GM13976 (cell line): ENCODE measurements around the gene C2CD4B.

ENCODE experiments used
- DNase-seq: peaks from one replicate; pipeline ENCODE4 v3.0.0; 2012; ENCODE audit warnings: low spot score
- in situ Hi-C: fragments of 300-500 bp; cut with MboI; formaldehyde crosslinking; loops from one replicate; pipeline ENCODE4 v1.12.0; 2022; ENCODE audit warnings: low sequenced_read_pairs, mixed read lengths, inconsistent platforms; ENCODE audit not compliant: unreplicated experiment
- TF ChIP-seq, protein P1 (sequence below): IDR thresholded peaks from 2 replicates; pipeline ENCODE4 v1.5.1; 2012; ENCODE audit warnings: borderline replicate concordance, mild to moderate bottlenecking; ENCODE audit not compliant: insufficient read depth; ENCODE audit errors: extremely low read depth, missing control alignments, control extremely low read depth

The C2CD4B gene

DNA sequence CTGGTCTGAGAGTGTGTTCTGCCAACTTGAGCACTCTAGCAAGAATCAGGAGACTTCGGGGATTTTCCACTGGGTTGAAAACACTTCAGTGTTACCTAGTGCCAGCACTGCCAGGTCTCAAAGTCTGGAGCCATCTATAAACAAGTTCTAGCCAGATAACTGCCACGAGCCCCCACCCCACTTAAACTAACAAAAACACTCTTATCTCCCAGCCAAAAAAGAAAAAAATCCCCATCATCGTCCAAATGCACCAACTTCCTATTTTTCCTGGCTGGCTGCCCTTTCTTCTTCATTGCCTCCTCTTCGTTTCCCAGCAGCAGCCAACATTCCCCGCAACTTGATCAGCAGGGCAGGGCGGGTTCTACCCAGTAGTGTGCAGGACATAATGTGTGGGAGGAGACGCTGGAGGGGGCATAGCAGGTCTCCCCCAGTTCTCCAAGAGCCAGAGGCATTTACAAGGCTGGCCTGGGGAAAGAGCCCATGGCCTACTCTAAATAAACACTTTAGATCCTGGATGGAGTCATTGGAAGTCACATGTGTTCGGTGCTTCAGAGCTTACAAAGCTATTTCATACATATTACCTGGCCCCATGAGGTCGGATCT lies 29.5 kb downstream of the C2CD4B start:
- in situ Hi-C loops: no loop called here
- no peak for DNase-seq
- TF ChIP-seq, protein P1, sequence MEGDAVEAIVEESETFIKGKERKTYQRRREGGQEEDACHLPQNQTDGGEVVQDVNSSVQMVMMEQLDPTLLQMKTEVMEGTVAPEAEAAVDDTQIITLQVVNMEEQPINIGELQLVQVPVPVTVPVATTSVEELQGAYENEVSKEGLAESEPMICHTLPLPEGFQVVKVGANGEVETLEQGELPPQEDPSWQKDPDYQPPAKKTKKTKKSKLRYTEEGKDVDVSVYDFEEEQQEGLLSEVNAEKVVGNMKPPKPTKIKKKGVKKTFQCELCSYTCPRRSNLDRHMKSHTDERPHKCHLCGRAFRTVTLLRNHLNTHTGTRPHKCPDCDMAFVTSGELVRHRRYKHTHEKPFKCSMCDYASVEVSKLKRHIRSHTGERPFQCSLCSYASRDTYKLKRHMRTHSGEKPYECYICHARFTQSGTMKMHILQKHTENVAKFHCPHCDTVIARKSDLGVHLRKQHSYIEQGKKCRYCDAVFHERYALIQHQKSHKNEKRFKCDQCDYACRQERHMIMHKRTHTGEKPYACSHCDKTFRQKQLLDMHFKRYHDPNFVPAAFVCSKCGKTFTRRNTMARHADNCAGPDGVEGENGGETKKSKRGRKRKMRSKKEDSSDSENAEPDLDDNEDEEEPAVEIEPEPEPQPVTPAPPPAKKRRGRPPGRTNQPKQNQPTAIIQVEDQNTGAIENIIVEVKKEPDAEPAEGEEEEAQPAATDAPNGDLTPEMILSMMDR: no peak

DNA sequence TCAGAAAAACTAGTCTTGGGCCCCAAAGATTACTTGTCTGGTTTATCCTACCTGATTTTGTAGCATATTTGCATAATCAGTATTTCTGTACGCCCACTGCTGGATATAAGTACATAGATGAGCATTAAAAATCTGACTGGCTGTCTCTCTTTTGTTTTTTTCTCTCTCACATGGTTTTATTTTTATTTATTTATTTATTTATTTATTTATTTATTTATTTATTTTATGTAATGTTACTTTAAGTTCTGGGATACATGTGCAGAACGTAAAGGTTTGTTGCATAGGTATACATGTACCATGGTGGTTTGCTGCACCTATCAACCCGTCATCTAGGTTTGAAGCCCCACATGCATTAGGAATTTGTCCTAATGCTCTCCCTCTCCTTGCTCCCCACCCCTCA lies 31.9 kb downstream of the C2CD4B start:
- TF ChIP-seq, protein P1: no peak
- in situ Hi-C loops: no loop called here
- DNase-seq: no peak

DNA sequence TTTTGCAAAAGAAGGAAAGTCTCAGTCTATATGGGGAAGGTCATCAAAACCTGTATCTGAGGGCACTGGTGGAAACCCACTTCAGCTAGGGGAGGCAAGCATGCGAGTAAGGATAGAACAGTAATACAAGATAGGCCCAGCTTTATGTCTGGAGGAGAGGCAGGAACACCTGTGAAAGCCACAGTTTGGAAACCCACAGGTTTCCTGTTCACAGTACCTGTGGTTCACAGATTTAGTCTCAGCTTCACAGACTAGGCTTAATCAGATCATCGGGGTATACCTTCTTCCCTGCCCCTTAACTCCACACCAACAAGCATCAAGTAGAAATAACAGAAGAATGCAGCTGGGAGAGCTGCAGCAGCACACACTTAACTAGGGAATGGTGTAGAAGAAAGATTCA lies 36.2 kb downstream of the C2CD4B start:
- in situ Hi-C loops: no loop called here
- DNase-seq: no peak
- TF ChIP-seq, protein P1: no peak

DNA sequence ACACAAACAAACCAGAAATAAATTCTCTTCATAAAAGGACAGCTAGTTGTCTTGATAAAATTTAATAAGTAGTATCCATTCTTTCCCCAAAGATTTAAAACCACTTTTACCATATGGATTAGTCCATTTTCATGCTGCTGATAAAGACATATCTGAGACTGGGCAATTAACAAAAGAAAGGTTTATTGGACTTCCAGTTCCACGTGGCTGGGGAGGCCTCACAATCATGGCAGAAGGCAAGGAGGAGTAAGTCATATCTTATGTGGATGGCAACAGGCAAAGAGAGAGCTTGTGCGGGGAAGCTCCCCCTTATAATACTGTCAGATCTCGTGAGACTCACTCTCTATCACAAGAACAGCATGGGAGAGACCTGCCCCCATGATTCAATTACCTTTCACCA lies 38.7 kb downstream of the C2CD4B start:
- in situ Hi-C loops: no loop called here
- DNase-seq: no peak
- TF ChIP-seq, protein P1: no peak

DNA sequence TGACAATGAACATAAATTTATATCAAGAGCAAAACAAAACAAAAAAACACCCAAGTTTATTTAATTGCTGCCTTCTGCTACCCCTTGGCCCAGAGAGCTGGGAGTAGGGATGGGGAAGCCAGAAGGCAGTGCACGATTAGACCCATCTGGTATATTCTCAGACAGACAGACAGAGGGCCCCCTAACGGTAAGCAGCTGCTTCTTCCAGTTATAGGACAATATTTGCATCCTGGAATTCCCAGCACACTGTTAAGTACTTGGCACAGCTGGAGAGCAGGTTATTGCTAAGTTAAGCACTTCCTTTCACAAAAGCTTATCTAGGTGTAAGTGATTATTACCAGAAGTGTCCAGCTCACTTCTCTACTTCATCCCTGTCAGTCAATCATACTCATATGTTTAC lies 39.3 kb downstream of the C2CD4B start:
- DNase-seq: no peak
- in situ Hi-C loops: no loop called here
- TF ChIP-seq, protein P1: no peak

DNA sequence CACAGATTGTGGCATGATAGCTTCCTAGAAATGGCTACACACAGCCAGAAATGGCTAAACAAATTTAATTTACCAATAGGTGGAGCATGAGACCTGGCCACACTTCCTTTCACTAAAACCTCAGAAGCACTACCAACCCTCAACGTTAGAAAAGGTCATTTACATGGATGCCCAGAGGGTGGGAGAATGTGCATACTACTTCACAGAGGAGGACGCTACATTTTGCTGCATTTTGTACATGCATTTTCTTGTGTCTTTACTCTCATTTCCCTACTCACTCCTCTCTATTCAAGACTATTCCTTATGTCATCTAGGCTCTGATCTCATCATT lies 40.1 kb downstream of the C2CD4B start:
- in situ Hi-C loops: no loop called here
- TF ChIP-seq, protein P1: no peak
- no peak for DNase-seq

DNA sequence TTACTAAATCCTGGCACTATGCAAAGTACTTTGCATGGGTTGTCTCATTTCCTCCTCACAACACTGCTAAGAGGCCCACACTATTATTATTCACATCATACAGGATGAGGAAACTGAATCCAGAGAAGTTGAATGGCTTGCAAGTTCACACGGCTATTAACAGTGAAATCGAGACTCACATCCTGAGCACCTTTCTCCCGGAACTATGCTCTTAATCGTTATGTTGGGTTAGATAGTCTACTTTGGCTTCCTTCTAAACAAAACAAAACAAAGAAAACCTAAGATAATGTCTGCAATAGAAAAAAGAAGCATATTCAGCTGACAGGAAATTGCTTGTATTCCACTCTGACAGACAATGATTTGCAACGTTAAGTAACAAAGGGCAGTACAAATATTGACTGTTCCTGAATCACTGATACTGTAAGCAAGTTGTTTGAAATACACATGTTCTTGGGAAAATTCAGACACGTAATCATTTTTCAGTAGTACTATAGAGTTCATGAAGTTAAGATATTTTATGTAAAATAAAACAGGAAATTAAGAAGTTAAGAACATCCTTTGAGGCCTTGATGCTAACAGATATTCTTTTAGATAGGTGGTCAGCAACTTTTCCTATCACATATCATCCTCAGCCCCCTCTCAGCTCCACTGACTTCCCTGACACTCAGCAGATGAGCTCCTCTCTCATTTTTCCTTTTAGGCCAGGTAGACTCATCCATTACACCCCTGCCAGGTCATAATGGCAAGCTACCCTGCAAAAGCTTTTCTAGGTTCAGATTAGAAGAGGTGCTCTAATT lies 40.7 kb downstream of the C2CD4B start:
- TF ChIP-seq, protein P1: no peak
- in situ Hi-C loops: no loop called here
- DNase-seq: no peak
